H1 (cell line): Measurements from ENCODE around the gene POLR1H. TPM values are rescaled to one million over a fixed set of nuclear protein-coding genes. Genes with fewer than 3 reads are reported as not detected.

ENCODE experiments used
- ASH2L ChIP-seq: fragments of 200-600, 300-600 bp; sonication (generic); IDR thresholded peaks from one replicate; pipeline ENCODE4 v1.7.1; 2017; ENCODE audit warnings: low read length
- BACH1 ChIP-seq: IDR thresholded peaks from 2 replicates; pipeline ENCODE4 v1.6.1; 2012; ENCODE audit warnings: low read length, improper control_type of control experiment
- CBX8 ChIP-seq: fragments of 300-800, 300-1000 bp; sonication (generic); IDR thresholded peaks from 2 replicates; pipeline ENCODE4 v1.7.1; 2016; ENCODE audit warnings: low read depth, low read length, borderline replicate concordance
- CTBP2 ChIP-seq: IDR thresholded peaks from 2 replicates; pipeline ENCODE4 v1.7.0; 2011; ENCODE audit warnings: borderline replicate concordance, mild to moderate bottlenecking, moderate library complexity, mixed read lengths, low read length; ENCODE audit not compliant: insufficient read depth, insufficient read length
- EGR1 ChIP-seq: IDR thresholded peaks from 2 replicates; pipeline ENCODE4 v1.6.1; 2011; ENCODE audit warnings: low read depth, low read length, borderline replicate concordance
- EP300 ChIP-seq, 2 experiments: IDR thresholded peaks; 1 replicate in 1 of 2; 2 replicates in 1 of 2; pipeline ENCODE4 v1.6.1; 2011 to 2012; ENCODE audit warnings: low read depth in 2 of 2, low read length in 2 of 2, mild to moderate bottlenecking in 2 of 2, borderline replicate concordance in 1 of 2, inconsistent platforms in 1 of 2, moderate library complexity in 1 of 2
- GTF2F1 ChIP-seq: IDR thresholded peaks from 2 replicates; pipeline ENCODE4 v1.6.1; 2012; ENCODE audit warnings: low read depth, low read length, improper control_type of control experiment, borderline replicate concordance
- KDM1A ChIP-seq: fragments of 200-600, 300-600 bp; sonication (generic); IDR thresholded peaks from 2 replicates; pipeline ENCODE4 v1.7.1; 2016; ENCODE audit warnings: mild to moderate bottlenecking, low read length, borderline replicate concordance
- KDM5A ChIP-seq: fragments of 200-600 bp; IDR thresholded peaks from 2 replicates; pipeline ENCODE4 v1.7.1; 2012; ENCODE audit warnings: mild to moderate bottlenecking, low read length, inconsistent platforms, mixed read lengths
- MAFK ChIP-seq: IDR thresholded peaks from 2 replicates; pipeline ENCODE4 v1.6.1; 2012; ENCODE audit warnings: low read depth, mild to moderate bottlenecking, improper control_type of control experiment, low read length
- MAX ChIP-seq: IDR thresholded peaks from 2 replicates; pipeline ENCODE4 v1.6.1; 2012; ENCODE audit warnings: inconsistent platforms
- NANOG ChIP-seq: IDR thresholded peaks from 2 replicates; pipeline ENCODE4 v1.6.1; 2011; ENCODE audit warnings: low read length, low read depth, mild to moderate bottlenecking, inconsistent platforms; ENCODE audit not compliant: insufficient read depth, poor library complexity, severe bottlenecking
- PHF8 ChIP-seq: fragments of 200-600 bp; sonication (generic); conservative IDR thresholded peaks from 2 replicates; pipeline ENCODE4 v1.7.1; 2012; ENCODE audit warnings: low read depth, mild to moderate bottlenecking, inconsistent platforms, low read length, moderate library complexity
- POLR2A ChIP-seq, 2 experiments: IDR thresholded peaks; 1 replicate in 1 of 2; 2 replicates in 1 of 2; pipeline ENCODE4 v1.6.1; 2011; ENCODE audit warnings: low read depth in 2 of 2, low read length in 2 of 2, mild to moderate bottlenecking in 2 of 2; ENCODE audit errors: control extremely low read depth in 1 of 2
- RAD21 ChIP-seq, 2 experiments: IDR thresholded peaks in 1 of 2; conservative IDR thresholded peaks in 1 of 2; 2 replicates each; pipeline ENCODE4 v1.6.1; 2011; ENCODE audit warnings: low read depth in 2 of 2, low read length in 2 of 2, improper control_type of control experiment in 1 of 2, inconsistent platforms in 1 of 2, mild to moderate bottlenecking in 1 of 2, moderate library complexity in 1 of 2
- RXRA ChIP-seq: IDR thresholded peaks from 2 replicates; pipeline ENCODE4 v1.6.1; 2011; ENCODE audit warnings: low read depth, mild to moderate bottlenecking, low read length, moderate library complexity; ENCODE audit not compliant: insufficient read depth
- SIN3A ChIP-seq, 2 experiments: IDR thresholded peaks in 1 of 2; conservative IDR thresholded peaks in 1 of 2; 2 replicates each; pipeline ENCODE4 v1.6.1; 2011 to 2012; ENCODE audit warnings: low read length in 2 of 2, improper control_type of control experiment in 1 of 2, low read depth in 1 of 2, mild to moderate bottlenecking in 1 of 2
- SIX5 ChIP-seq: IDR thresholded peaks from 2 replicates; pipeline ENCODE4 v1.6.1; 2011; ENCODE audit warnings: mild to moderate bottlenecking, low read depth, low read length
- SP2 ChIP-seq: IDR thresholded peaks from 2 replicates; pipeline ENCODE4 v1.6.1; 2012; ENCODE audit warnings: mild to moderate bottlenecking, low read length, inconsistent platforms
- SRF ChIP-seq: IDR thresholded peaks from 2 replicates; pipeline ENCODE4 v1.6.1; 2011; ENCODE audit warnings: mild to moderate bottlenecking, low read depth, low read length, moderate library complexity
- ZNF274 ChIP-seq: IDR thresholded peaks from 2 replicates; pipeline ENCODE4 v1.7.0; 2012; ENCODE audit warnings: low read length, borderline replicate concordance; ENCODE audit errors: extremely low read depth
- polyA plus RNA-seq, 7 experiments: library from polyadenylated mRNA; depleted of rRNA in 3 of 7; stranded (reverse) in 5 of 7; unstranded in 2 of 7; fragments of >200 nt in 5 of 7; fragments of 200-250 nt in 2 of 7; gene quantifications; 1 replicate in 5 of 7; 2 replicates in 1 of 7; 4 replicates in 1 of 7; pipeline versions ENCODE4 v1.2.1 to v1.2.3, GENCODE V29; 2011 to 2013; ENCODE audit warnings: missing spikeins in 2 of 7, mixed read lengths in 2 of 7
- total RNA-seq: library from RNA; stranded (reverse); fragmentation: NEBNext Ultra II Directional; extraction: Animal tissue kit (Norgen Biotek cat#: 25700); gene quantifications from 2 replicates; pipeline ENCODE4 v1.2.1, GENCODE V29; 2021
- TF ChIP-seq, protein P1 (sequence below): IDR thresholded peaks from 2 replicates; pipeline ENCODE4 v1.6.1; 2011; ENCODE audit warnings: low read depth, mild to moderate bottlenecking, low read length; ENCODE audit not compliant: insufficient read depth

POLR1H gene
- total and polyA plus RNA-seq, 2 of the 8 experiments (the other 6 are each of a cell fraction or from before 2014, with no cell fraction given) = 31.5 to 82.2 TPM

- no peak for TF ChIP-seq ZNF274
- peak; percentile 51 for TF ChIP-seq SRF
- peak; percentile 2 to 4; a peak in 1 of 4 replicates for TF ChIP-seq RAD21 (IDR thresholded peaks at IDR 0.05 in 1 of 2, conservative IDR thresholded peaks at IDR 0.05 in 1 of 2; ENCODE audit: low read depth in 2 of 2, low read length in 2 of 2)
- TF ChIP-seq POLR2A (IDR thresholded peaks at IDR 0.05; ENCODE audit: control extremely low read depth in 1 of 2, low read depth in 2 of 2, low read length in 2 of 2) = peak; percentile 96 to 98
- no peak for TF ChIP-seq MAFK
- no peak for TF ChIP-seq NANOG
- TF ChIP-seq CTBP2 = no peak
- TF ChIP-seq KDM1A = no peak
- no peak for TF ChIP-seq BACH1
- peak; percentile 83 to 84; a peak in 2 of 4 replicates for TF ChIP-seq SIN3A (conservative IDR thresholded peaks at IDR 0.05 in 1 of 2, IDR thresholded peaks at IDR 0.05 in 1 of 2; ENCODE audit: low read depth in 1 of 2, low read length in 2 of 2)
- TF ChIP-seq, protein P1, sequence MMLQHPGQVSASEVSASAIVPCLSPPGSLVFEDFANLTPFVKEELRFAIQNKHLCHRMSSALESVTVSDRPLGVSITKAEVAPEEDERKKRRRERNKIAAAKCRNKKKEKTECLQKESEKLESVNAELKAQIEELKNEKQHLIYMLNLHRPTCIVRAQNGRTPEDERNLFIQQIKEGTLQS = peak; percentile 51; the same call in 1 of the 2 replicates
- TF ChIP-seq MAX = no peak; the same call in 1 of the 2 replicates
- no peak for TF ChIP-seq EP300 (IDR thresholded peaks at IDR 0.05; ENCODE audit: borderline replicate concordance in 1 of 2, low read depth in 2 of 2, low read length in 2 of 2)
- TF ChIP-seq SIX5 = peak; percentile 15; the same call in 1 of the 2 replicates
- peak; percentile 98 for TF ChIP-seq SP2
- TF ChIP-seq GTF2F1 = no peak
- TF ChIP-seq EGR1 = peak; percentile 90
- peak; percentile 76 for TF ChIP-seq ASH2L
- no peak for TF ChIP-seq PHF8
- TF ChIP-seq CBX8 = no peak
- TF ChIP-seq KDM5A = peak; percentile 92
- no peak for TF ChIP-seq RXRA
These were observed at the start of gene POLR1H (continued) for GRCh38 chr6:30061092-30061857.
